HG03342 (cell line): Measurements from ENCODE around the gene NES.

Experiments
- ATAC-seq: cut with Tn5 transposase; IDR thresholded peaks from one replicate; pipeline ENCODE4 v1.9.1; 2021; ENCODE audit warnings: mild to moderate bottlenecking, moderate library complexity; ENCODE audit not compliant: unreplicated experiment

The NES gene

GRCh38 chr1:156624814-156625435, 52.3 kb downstream of the NES start:
- no peak for ATAC-seq

- ATAC-seq: no peak
Observed at GRCh38 chr1:156623946-156624813, 53.0 kb downstream of the NES start.

- ATAC-seq: no peak
Observed at GRCh38 chr1:156622581-156623297, 54.5 kb downstream of the NES start.

GRCh38 chr1:156619582-156619955, 57.6 kb downstream of the NES start:
- no peak for ATAC-seq

- ATAC-seq: no peak
Observed at GRCh38 chr1:156618853-156619581, 58.2 kb downstream of the NES start, which contains the start of gene HAPLN2. HAPLN2 (plus strand) TSS chr1:156619415; CDS start chr1:156623491, 4,076 bp downstream.
